HG03039 (cell line): ENCODE data around the gene RAB4A.
"Not testable (repeated sequence)": the region's sequence is repeated elsewhere in the genome, so short reads cannot be mapped to it uniquely, and the experiment has no call there.

Experiments used
- ATAC-seq: cut with Tn5 transposase; IDR thresholded peaks from one replicate; pipeline ENCODE4 v1.9.1; 2021; ENCODE audit warnings: mild to moderate bottlenecking, moderate library complexity; ENCODE audit not compliant: unreplicated experiment

Gene RAB4A

GRCh38 chr1:229271448-229272159, 693 bp downstream of the RAB4A start:
- peak; percentile 33 for ATAC-seq

DNA sequence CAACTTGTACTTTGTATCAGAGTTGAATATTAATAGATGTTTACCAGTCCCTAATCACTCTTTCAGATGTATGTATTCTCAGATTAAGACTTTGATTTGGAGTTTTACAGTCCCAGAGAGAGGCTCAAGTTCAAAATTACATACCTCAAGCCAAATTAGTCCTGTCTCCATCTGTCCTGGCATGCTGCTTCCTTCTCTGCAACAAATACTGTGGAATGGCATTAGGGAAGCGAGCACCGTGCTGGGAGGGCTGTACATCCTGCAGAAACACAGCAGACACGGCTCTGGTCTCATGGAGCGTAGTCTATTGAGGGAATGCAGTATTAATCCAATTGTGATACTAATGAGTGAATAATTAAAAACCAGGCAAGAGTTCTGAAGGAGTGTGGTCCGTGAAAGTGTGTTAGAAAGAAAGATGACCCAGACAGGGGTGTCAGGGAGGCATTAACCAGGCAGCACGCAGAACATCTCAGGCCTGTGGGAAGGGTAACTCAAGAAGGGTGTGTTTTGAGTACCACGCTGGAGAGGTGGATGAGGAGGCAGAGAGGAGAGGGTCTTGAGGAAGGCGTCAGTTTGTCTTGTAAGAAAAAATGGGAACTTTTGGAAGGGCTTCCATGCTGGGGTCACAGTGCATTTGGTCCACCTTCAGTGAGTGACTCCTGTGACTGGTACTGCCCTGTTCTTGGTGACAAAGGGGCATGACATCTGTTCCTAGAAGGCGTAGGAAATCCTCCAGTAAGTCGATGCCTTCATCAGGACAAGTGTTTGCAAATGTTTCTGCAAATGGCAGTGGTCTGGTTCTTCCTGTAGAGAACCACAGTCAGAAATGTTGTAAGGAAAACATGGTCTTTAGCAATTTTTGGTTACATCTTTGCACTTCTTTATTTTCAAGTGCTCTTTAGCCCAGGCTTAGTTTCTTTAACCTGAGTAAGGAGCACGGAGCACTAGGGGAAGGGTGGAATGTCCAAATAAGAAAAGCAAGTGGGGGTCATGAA, 1.6 kb downstream of the RAB4A start:
- no peak for ATAC-seq

- no peak for ATAC-seq
These were observed 2.8 kb downstream of the RAB4A start for GRCh38 chr1:229273507-229274232.

DNA sequence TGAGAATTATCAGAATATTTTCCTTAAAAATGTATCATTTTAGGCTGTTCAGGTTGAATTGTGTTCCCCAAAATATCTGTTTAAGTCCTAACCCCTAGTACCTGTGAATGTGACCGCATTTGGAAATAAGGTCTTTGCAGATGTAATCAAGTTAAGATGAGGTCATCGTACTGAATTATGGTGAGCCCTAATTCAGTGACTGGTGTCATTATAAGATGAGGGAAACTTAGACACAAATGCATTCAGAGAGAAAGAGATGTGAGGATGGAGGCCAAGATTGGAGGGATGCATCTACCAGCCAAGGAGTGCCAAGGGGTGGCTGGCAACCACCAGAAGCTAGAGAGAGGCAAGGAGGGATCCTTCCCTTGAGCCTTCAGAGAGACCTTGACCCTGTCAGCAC, 4.1 kb downstream of the RAB4A start:
- no peak for ATAC-seq

DNA sequence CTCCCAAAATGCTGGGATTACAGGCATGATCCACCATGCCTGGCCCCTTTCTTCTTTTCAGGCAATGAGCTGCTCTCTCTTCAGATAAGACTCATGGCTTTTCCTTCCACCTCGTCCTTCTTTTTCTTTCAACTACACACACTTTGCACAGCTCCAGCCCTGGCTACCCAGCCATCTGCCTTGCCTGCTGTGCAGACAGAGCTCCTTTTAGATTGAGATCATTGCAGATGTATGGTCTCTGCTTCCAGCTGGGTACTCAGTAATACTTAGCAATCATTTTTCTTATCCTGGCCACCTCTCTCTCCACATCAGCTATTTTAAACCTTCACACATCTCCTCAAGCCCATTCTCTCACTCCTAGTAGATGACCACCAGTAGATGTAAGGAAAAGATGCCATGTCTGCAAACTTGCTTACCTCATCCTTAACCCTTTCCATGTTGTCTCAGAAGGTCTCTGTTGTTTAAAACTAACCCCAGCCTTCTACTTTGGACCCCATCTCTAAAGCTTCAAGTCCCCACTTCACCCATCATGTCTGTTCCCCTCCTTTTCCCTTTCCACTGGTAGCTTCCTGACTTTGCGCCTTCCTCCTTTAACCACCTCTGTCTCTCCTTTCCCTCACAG, 7.3 kb downstream of the RAB4A start:
- no peak for ATAC-seq

DNA sequence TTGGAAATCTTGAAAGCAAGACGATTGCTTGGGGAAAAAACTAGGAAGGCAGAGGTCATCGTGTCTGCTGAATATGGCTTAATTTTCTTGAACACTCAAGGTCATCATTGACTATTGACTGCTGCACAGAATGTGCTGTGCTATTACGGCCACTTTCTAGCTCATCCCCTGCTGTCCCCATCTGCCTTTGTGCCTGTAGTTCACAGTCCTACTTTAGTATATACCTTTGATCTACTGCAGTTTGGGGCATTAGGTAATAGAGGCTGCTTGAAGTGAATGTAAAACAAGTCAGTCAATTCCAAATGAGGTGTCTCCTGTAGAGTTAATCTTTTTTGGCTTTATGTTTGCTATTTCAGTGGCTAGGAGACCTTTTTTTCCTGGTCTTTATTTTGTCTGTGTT, 8.3 kb downstream of the RAB4A start:
- ATAC-seq: no peak

- no peak for ATAC-seq
These were observed 9.3 kb downstream of the RAB4A start for GRCh38 chr1:229280037-229280828.

DNA sequence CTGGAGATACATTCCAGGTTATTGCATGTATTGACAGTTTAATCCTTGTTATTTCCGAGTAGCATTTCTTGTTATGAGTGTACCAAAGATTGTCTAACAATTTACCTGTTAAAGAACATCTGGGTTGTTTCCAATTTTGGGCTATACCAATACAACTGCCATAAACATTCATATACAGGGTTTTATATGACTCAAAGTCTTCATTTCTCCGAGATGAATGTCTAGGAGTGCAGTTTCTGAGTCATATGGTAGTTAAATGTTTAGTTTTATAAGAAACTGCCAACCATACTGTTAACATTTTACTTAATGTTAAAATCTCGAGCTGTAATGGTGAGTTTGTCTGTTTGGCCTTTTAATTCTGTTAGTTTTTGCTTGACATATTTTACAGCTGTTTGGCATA, 10.0 kb downstream of the RAB4A start:
- ATAC-seq: no peak

- no peak for ATAC-seq
These were observed 10.5 kb downstream of the RAB4A start for GRCh38 chr1:229281339-229281926.

GRCh38 chr1:229282295-229282823, 11.4 kb downstream of the RAB4A start:
- ATAC-seq: no peak

DNA sequence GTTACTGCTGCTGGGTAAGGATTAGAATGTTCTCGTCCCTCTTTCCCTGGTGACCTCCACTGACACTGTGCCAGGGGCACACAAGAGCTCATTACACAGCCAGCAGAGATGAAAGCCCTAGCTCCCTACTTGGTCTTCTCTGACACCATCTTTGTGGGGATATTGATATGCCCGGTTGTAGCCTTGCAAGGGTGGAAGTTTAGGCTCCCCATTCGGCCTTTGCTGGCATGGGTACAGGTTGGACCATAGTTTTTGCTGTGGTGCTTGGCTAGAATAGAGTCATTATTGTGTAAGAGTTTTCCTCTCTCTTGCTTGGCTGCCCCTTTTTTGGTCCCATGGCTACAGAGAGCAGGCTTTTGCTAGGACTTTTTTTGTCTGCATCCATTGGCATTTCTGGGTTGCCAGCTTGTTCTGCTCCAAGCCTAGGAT, 12.3 kb downstream of the RAB4A start:
- ATAC-seq: no peak

- ATAC-seq: no peak
These were observed 14.0 kb downstream of the RAB4A start for GRCh38 chr1:229284887-229285286.

DNA sequence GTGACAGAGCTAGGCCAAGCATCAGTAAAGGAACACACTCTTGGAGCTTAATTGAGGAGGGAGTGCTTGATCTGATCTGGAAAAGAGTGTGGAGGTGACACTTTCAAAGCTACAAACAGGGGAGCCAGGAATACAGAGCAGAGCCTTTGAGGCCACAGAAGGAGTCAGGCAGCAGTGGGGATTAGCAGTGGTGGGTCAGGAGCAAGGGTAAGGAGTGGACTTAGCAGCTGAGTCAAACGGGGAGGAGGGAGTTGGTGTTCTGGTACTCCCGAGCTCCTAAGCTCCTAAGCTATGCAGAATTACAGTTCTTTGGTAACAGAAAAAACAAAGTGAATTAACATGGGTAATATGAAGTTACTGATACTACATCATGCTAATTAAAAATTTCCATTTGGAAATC, 14.5 kb downstream of the RAB4A start:
- no peak for ATAC-seq

GRCh38 chr1:229286099-229286766, 15.3 kb downstream of the RAB4A start:
- no peak for ATAC-seq

GRCh38 chr1:229287267-229287666, 16.4 kb downstream of the RAB4A start:
- no peak for ATAC-seq

GRCh38 chr1:229288516-229288915, 17.6 kb downstream of the RAB4A start:
- ATAC-seq: no peak

DNA sequence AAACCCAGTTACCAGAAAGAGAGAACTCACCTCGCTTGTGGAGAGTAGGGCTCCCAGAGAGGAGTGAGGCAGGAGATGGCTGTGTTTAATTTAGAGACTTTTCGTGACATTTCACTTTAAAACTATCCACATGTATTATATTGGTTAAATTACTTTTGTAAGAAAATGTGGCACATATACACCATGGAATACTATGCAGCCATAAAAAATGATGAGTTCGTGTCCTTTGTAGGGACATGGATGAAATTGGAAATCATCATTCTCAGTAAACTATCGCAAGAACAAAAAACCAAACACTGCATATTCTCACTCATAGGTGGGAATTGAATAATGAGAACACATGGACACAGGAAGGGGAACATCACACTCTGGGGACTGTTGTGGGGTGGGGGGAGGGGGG, 20.8 kb downstream of the RAB4A start:
- ATAC-seq: not testable (repeated sequence)

- ATAC-seq: no peak
These were observed 22.8 kb downstream of the RAB4A start for GRCh38 chr1:229293528-229294204.
